GM19099 (cell line): ENCODE measurements around the gene CAPZA1.

Experiments used
- POLR2A ChIP-seq: IDR thresholded peaks from 3 replicates; pipeline ENCODE4 v1.6.1; 2011; ENCODE audit warnings: low read depth; ENCODE audit not compliant: insufficient read length; ENCODE audit errors: extremely low read depth

Gene CAPZA1

DNA sequence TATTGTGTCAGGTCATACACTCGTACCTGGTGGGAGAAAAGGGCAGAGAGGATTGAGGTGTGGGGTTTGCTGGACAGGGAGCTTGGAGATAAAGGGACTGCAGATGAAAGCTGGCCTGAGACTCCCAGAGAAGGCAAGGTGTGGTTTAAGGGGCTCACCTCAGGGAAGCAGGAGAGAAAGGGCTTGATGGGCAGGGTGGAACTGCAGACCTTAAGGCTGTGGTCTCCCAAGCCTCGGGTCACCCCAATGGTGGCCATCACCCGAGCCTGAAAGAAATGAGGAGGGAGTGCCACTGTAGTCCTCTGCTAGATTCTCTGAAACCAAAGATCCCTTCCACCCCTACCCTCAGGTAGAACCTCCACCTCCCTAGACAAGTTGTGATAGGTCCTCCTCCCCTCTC, 91.0 kb downstream of the CAPZA1 start:
- TF ChIP-seq POLR2A = no peak

DNA sequence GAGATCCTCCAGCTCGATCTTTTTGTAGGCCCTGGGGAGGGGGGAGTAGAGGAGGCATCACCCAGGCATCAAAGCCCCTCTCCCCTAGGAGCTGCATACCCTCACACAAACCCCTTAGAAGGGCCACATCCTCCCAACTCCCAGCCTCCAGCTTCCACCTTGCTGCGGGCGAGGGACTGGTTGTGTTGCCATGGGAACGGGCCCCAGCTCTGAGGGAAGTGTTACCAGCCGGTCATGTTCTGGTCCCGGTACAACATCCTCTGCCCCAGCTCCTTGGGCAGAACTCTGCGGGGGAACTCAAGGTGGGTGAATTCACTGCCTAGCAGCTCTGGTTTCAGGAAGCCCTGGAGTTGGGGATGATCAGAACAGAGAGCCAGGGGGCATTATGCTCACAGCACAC, 91.4 kb downstream of the CAPZA1 start:
- no peak for TF ChIP-seq POLR2A

DNA sequence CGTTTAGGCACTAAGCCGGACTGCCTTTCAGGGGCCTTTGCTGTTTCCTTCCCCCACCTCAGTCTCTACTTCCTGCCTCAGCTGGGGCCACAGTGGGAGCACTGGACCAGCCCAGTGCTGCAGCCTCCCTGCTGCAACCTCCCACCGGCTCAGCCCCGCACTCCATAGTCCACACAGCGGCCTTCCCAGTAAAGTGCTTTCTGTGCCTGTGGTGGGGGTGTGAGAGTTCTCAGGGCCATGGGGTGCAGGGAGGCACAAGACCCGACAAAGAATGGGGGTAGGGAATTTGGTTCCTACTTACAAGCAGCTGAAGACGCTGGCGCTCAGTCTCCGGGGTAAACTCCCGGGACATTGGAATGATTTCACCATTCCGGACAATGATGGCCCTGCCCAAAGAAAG, 92.0 kb downstream of the CAPZA1 start:
- TF ChIP-seq POLR2A = no peak

DNA sequence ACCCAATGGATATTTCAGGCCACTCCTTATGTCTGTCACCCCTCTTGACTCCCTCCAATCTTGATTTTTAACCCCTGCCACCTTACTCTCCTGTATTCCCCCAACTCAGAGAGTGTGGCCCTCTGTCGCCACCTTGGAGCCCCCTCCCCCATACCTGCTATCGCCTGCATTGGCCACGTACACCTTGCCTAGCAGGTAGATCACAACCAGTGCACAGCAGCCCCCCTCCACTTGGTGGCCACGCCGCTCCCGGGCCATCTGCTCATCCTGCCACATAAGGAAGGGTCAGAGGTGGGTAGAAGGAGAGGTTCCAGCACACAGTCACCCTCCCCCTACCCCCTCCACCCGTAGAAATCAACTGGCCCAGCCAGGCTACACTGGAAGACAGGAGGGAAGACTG, 92.6 kb downstream of the CAPZA1 start:
- no peak for TF ChIP-seq POLR2A

DNA sequence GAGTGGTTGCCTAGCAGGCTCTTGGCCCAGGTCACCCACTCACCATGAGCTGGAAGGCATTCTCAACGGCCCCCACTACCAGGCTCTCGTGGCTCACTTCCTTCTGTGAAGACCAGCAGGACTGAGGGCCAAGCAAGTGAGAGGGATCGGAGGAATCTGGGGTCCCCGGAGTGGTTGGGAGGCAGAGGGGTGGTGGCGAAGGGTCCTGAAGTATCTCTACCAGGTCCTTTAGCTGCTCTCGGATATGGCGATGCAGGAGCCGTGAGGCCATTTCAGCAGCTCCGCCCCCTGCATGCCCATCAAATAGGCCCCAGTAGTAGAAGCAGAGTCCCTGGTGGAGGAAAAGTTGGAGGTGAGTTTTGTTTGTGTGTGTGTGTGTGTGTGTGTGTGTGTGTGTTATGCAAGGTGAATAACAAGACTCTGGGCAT, 93.1 kb downstream of the CAPZA1 start:
- no peak for TF ChIP-seq POLR2A

DNA sequence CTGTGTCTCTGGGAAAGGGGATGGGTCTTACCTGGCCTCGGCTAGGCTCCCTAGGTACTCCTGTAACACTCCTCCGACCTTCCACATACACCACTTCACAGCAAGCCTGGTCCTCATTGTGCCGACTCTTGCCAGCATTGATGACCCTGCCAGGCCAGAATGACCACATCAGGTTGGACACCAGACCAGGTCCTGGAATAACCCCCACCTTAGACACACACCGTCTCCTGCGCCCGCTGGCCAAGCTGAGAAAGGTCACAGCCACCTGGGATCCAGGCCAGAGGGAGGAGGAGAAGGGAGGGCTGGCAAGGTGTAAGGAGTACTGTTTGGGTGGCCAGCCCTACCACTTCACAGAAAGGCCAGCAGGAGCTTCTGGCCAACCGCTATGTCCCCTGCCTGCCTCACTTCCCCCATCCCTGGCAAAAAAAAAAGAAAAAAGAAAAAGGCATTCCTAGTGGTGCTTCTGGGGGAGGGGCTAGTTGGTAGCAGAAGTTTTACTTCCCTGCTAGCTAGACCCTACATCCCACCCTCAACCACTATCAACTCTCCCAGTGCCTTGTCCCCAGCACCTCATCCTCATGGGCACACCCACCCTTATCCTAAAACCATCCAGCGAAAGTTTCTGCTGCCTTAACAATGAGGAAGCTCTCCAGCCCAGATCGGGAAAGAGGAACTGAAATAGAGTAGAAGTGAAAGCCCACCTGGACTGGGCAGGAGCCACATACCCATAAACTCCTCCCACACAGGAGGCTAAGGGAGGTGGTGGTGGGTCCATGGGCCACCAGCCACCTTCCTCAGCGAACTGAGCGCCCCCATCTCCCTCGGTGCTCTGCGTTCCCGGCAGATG, 94.1 kb downstream of the CAPZA1 start:
- no peak for TF ChIP-seq POLR2A

DNA sequence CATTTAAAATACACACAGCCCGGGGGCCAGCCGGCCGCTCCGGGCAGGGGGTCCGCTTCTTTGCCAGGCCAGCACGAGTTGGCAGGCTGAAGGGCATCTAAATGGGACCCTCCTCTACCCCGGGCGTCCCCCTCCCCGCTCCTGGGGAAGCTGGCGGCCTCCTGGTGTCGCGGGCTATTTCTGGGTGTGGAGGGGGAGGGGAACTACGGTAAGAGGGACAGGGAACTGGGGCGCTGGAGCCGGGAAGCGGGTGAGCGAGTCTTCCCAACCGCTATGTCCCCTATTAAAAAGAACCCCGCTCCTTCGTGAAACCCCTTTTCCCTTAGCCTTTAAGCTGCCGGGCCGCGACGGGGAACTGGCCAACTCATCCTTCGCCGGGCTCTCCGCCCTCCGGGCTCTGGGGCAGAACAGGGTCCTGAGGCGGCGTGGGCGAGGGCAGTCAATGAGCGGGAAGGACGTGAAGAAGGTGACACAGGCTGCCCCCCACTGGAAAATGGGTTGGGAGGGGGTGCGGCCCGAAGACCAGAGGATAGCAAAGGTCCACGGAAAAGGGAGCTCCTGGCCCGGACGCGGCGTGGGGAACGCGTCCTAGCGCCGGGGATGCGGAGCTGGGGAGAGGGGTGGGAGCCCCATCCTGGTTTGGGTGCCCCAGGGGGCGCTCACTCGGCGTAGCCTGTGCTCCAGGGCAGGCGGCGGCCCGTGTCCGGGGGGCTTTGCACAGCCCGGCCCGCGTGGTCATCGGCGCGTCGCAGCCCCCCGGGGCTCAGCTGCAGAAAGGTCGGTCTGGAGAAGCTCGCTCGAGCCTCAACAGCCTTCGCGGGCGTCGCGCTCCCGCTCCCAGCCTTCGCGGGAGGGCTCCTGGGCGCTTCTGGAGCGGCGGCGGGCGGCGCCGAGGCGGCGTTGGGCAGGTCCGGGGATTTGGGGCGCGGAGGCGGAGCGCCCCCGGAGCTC, 95.0 kb downstream of the CAPZA1 start:
- no peak for TF ChIP-seq POLR2A

DNA sequence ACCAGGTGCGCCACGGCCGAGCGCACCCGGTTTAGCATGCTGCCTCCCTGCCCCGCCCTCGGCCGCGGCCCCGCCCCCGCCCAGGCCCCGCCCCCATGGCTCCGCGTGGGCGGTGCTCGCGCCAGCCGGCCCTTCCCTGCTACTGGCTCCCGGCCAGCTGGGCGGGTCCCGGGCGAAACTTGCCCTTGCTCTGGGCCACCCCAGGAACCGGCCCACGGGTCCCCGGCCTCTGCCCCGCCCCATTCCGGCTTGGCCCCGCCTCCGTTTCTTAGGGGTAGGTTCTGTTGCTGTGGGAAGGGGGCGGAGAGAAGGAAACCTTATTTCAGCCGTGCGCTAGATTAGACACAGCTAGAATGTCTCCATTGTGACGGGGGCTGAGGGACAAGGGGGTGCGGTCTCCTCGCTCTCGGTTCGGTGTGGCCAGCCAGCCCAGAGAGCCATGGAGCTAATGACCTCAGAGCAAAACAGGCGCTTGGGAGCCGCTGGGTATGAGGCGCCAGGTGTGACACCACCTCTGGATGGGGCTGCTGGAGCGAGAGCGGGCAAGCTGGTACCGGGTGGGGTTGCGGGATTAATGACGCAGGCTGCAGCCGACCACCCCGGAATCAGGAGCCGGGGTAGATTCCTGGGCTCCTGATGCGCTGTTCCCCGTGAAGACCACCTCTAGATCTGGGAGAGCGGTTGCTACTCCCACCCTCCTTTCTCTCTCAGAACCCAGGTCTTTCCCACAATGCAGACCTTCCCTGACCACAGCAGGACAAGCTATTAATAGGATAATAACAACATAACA, 95.8 kb downstream of the CAPZA1 start, which contains the start of gene PPM1J:
PPM1J (minus strand) TSS at position 69 of the 790 bp plus-strand sequence; CDS start at position 38, 31 bp downstream.
- no peak for TF ChIP-seq POLR2A

DNA sequence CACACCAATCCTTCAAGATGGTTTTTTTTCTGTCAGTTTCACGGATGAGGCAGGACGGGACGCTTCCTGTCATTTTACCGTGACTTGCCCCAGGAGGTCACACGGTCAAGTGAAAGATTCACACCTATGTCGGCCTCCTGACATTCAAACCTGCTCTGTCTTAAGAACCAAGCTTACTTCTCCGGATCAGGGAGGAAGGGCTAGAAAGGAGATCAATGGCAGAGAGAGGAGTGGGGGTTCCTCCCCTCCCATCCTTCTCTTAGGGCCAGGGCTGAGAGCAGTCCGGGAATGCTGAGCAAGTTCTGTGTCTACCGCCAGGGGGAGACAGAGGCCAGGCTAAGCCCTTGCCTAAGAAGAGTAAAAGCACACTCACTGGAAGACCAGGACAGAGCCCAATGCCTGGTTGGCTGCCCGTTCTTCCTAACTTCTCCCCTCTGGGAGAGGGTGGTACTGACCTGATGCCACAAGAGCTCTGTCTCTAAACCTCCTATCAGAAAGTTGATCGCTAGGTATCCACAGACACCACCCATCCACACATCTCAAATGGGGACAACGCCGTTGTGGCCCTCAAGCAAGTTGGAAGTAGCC, 96.6 kb downstream of the CAPZA1 start:
- TF ChIP-seq POLR2A = no peak

DNA sequence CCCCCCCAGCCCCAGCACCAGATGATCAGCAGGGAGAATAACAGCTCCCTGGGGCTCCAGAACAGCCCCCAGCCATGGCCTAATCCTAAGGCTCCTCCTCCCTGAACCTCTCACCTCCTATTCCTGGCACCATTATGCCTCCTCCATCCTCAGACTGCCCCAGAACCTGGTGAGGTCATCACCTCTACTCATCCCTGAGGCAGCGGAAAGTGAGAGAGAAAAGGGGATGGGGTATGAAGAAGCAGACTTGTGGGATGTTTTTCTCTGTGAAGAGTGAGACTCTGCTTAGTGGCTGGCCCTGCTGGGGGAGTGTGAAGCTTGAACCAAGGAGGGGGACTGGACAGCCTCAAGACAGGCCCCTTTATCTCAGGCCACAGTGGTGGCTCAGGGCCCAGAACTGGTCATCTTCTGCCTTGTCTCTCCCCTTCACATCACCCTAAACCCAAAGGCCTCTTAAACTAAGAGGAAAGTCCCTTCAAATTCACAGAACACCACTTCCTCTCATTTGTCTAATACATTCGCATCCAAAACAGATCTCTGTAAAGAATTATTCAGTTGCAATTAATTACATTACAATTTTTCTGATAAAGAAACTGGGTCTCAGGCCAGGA, 97.7 kb downstream of the CAPZA1 start:
- no peak for TF ChIP-seq POLR2A

DNA sequence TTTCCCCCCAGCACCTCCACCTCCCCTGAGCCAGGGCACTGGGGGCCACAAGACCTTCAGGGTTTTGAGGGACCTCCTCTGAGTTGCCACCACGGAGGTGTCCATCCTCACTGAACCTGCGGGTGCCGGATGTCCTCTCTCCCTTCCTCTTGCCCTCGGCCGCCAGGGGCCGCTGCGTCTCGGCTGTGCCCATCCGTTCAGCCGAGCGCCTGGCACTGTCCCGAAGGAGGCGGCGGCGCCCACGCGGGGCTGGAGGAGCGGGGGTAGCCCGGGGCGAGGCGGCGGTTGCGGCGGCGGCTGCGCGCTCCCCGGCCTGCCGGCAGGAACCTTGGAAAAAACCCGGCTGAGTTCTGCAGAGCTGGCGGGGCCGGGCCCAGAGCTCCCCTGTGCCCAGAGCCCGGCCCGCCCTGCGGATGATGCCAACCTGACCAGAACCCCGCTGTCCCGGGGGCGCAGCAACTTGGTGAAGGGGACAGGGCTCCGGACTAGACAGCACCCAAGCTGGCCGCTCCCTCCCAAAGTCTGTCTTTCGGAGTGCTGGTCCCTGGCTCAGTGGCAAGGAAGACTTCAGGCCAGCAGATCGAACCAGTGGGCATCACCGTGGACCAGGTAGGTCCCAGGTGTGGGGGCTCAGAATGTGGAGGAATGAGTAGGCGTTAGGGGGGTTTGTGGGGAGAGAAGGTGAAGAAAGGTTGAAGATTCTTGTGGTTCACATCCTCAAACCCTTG, 99.2 kb downstream of the CAPZA1 start:
- TF ChIP-seq POLR2A = no peak

DNA sequence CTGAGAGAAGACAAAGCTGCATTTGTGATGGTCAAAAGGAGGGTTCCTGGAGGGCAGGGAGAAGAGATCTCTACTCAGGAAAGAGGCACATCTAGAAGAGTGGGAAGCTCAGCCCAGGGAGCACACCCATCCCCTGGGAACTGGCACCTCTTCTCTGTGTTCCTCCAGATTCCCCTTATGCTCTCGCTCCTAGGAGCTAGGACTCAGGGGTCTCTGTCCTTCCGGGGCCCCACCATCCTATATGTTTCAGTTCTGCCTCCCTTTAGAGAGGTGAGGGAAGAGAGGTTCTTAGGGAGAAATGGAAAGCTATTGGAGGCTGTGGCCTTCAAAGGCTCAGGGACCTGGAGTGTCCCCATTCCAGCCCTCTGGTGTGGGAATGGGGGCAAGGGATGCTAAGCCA, 100.1 kb downstream of the CAPZA1 start:
- TF ChIP-seq POLR2A = no peak

DNA sequence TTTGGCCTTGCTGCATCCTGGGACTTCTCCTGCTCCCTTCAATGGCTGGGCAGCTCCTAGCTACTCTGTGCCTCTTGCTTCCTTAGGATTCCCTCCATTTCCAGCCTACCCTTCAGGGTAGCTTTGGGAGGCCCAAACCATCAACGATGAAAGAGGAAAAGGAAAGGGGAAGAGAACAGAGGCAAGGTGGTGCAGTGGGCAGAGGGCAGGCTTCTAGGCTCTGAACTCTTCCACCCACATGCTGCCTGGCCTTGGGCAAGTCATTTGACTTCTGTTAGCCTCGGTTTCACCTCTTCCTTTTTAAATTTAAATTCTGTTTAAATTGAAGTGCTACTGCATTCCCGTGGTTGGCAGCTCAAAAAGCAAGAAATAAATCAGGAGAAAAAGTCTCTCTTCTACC, 101.2 kb downstream of the CAPZA1 start:
- TF ChIP-seq POLR2A = no peak
